OCI-M1 (cell line): Measurements from ENCODE around the gene TPRG1.
A peak's percentile ranks its signal among the peaks of the same experiment; 100 is the strongest.

Source experiments
- DNase-seq: peaks from one replicate; lab custom pipeline; 2025; lab: John Stamatoyannopoulos, UW

The TPRG1 gene

GRCh38 chr3:189355481-189356201 is 183.9 kb downstream of the TPRG1 start:
- DNase-seq = no peak

- no peak for DNase-seq
Observed at GRCh38 chr3:189360291-189360690, 188.5 kb downstream of the TPRG1 start.

- DNase-seq = no peak
Observed at GRCh38 chr3:189361103-189361835, 189.5 kb downstream of the TPRG1 start.

GRCh38 chr3:189363590-189364255 is 192.0 kb downstream of the TPRG1 start:
- DNase-seq = no peak

GRCh38 chr3:189365609-189366564 is 194.1 kb downstream of the TPRG1 start:
- DNase-seq = peak; percentile 3

GRCh38 chr3:189368384-189368783 is 196.6 kb downstream of the TPRG1 start:
- no peak for DNase-seq

- peak; percentile 31 for DNase-seq
Observed at GRCh38 chr3:189369636-189370035, 197.9 kb downstream of the TPRG1 start.

- no peak for DNase-seq
Observed at GRCh38 chr3:189372243-189372642, 200.5 kb downstream of the TPRG1 start.
